Lower leg skin (tissue), 3 donors: ENCODE data around the gene HAVCR2.
"Not testable (repeated sequence)": the region's sequence is repeated elsewhere in the genome, so short reads cannot be mapped to it uniquely, and the experiment has no call there.

ENCODE experiments used
- POLR2A ChIP-seq, 2 donors: fragments of 450-650 bp; IDR thresholded peaks; one replicate each; pipeline ENCODE4 v1.6.1; 2016 to 2017; ENCODE audit warnings: antibody characterized with exemption in 2 of 2, mild to moderate bottlenecking in 1 of 2, moderate library complexity in 1 of 2
- TF ChIP-seq, protein P1 (sequence below), 3 donors: fragments of 450-650 bp; IDR thresholded peaks; one replicate each; pipeline ENCODE4 v1.5.1; 2016; ENCODE audit warnings: antibody characterized with exemption in 3 of 3, mild to moderate bottlenecking in 3 of 3, moderate library complexity in 2 of 3

DNA sequence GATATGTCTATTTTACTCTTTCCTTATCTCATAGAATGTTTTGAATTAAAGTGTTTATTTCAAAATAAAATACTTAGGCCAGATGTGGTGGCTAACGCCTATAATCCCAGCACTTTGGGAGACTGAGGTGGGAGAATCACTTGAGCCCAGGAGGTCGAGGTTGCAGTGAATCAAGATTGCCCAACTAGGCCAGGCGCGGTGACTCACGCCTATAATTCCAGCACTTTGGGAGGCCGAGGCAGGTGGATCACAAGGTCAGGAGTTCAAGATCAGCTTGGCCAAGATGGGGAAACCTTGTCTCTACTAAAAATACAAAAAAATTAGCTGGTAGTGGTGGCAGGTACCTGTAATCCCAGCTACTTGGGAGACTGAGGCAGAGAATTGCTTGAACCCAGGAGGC, 52.0 kb downstream of the HAVCR2 start:
- TF ChIP-seq, protein P1, sequence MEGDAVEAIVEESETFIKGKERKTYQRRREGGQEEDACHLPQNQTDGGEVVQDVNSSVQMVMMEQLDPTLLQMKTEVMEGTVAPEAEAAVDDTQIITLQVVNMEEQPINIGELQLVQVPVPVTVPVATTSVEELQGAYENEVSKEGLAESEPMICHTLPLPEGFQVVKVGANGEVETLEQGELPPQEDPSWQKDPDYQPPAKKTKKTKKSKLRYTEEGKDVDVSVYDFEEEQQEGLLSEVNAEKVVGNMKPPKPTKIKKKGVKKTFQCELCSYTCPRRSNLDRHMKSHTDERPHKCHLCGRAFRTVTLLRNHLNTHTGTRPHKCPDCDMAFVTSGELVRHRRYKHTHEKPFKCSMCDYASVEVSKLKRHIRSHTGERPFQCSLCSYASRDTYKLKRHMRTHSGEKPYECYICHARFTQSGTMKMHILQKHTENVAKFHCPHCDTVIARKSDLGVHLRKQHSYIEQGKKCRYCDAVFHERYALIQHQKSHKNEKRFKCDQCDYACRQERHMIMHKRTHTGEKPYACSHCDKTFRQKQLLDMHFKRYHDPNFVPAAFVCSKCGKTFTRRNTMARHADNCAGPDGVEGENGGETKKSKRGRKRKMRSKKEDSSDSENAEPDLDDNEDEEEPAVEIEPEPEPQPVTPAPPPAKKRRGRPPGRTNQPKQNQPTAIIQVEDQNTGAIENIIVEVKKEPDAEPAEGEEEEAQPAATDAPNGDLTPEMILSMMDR (IDR thresholded peaks at IDR 0.05), result not testable (repeated sequence)
- TF ChIP-seq POLR2A (IDR thresholded peaks at IDR 0.05), result not testable (repeated sequence)
